Liver (tissue), 9 donors: ENCODE data around the gene CBFA2T2. TPM values are rescaled to one million over a fixed set of nuclear protein-coding genes. Genes with fewer than 3 reads are reported as not detected.

Experiments
- DNase-seq: peaks from one replicate; pipeline ENCODE4 v3.0.0-alpha.2; 2017; ENCODE audit warnings: low spot score
- H3K27ac ChIP-seq, 2 donors: one replicate each; pipeline ENCODE4 v1.7.0; 2013; ENCODE audit warnings: inconsistent platforms in 2 of 2, low read length in 2 of 2, control low read depth in 1 of 2, low read depth in 1 of 2, mild to moderate bottlenecking in 1 of 2
- H3K27me3 ChIP-seq, 4 donors: one replicate each; pipeline versions ENCODE4 v1.6.1 to v1.7.0; 2013; ENCODE audit warnings: low read length in 3 of 4, inconsistent platforms in 1 of 4, mild to moderate bottlenecking in 1 of 4, moderate library complexity in 1 of 4; ENCODE audit not compliant: control insufficient read depth in 4 of 4, insufficient read depth in 4 of 4
- H3K36me3 ChIP-seq, 4 donors: one replicate each; pipeline versions ENCODE4 v1.6.1 to v1.7.0; 2013; ENCODE audit warnings: low read length in 3 of 4, mild to moderate bottlenecking in 3 of 4, low read depth in 1 of 4, moderate library complexity in 1 of 4; ENCODE audit not compliant: control insufficient read depth in 4 of 4, insufficient read depth in 3 of 4
- H3K4me1 ChIP-seq, 4 donors: one replicate each; pipeline versions ENCODE4 v1.6.1 to v1.7.0; 2013; ENCODE audit warnings: low read length in 3 of 4, mild to moderate bottlenecking in 3 of 4, moderate library complexity in 1 of 4; ENCODE audit not compliant: control insufficient read depth in 4 of 4, insufficient read depth in 4 of 4
- H3K4me3 ChIP-seq, 3 donors: one replicate each; pipeline versions ENCODE4 v1.6.1 to v1.7.0; 2013; ENCODE audit warnings: low read length in 3 of 3, control low read depth in 1 of 3, low read depth in 1 of 3, mild to moderate bottlenecking in 1 of 3
- H3K9ac ChIP-seq, 2 donors: one replicate each; pipeline ENCODE4 v1.7.0; 2013; ENCODE audit warnings: low read length in 2 of 2, mild to moderate bottlenecking in 2 of 2, moderate library complexity in 2 of 2, control low read depth in 1 of 2, low read depth in 1 of 2
- H3K9me3 ChIP-seq, 4 donors: one replicate each; pipeline versions ENCODE4 v1.6.1 to v1.7.0; 2013; ENCODE audit warnings: low read length in 3 of 4; ENCODE audit not compliant: control insufficient read depth in 4 of 4
- EGR1 ChIP-seq, 2 donors: IDR thresholded peaks; 2 replicates each; pipeline ENCODE4 v1.6.1; 2016 to 2018; ENCODE audit warnings: antibody characterized with exemption in 2 of 2, low read depth in 2 of 2
- FOXA1 ChIP-seq: IDR thresholded peaks from 2 replicates; pipeline ENCODE4 v1.6.1; 2016; ENCODE audit warnings: antibody characterized with exemption
- FOXA2 ChIP-seq: IDR thresholded peaks from 2 replicates; pipeline ENCODE4 v1.6.1; 2016; ENCODE audit warnings: antibody characterized with exemption
- GABPA ChIP-seq, 2 donors: IDR thresholded peaks in 1 of 2; conservative IDR thresholded peaks in 1 of 2; 2 replicates each; pipeline ENCODE4 v1.6.1; 2016; ENCODE audit warnings: antibody characterized with exemption in 2 of 2, mild to moderate bottlenecking in 1 of 2, moderate library complexity in 1 of 2
- HNF4A ChIP-seq, 2 donors: conservative IDR thresholded peaks; 2 replicates each; pipeline ENCODE4 v1.6.1; 2016; ENCODE audit warnings: antibody characterized with exemption in 2 of 2, mild to moderate bottlenecking in 2 of 2
- HNF4G ChIP-seq: IDR thresholded peaks from 2 replicates; pipeline ENCODE4 v1.6.1; 2016; ENCODE audit warnings: antibody characterized with exemption
- NR2F2 ChIP-seq: IDR thresholded peaks from 2 replicates; pipeline ENCODE4 v1.6.1; 2016; ENCODE audit warnings: antibody characterized with exemption
- RAD21 ChIP-seq, 2 donors: IDR thresholded peaks; 2 replicates each; pipeline ENCODE4 v1.6.1; 2016; ENCODE audit warnings: antibody characterized with exemption in 2 of 2, mild to moderate bottlenecking in 2 of 2
- RXRA ChIP-seq, 2 donors: IDR thresholded peaks; 2 replicates each; pipeline ENCODE4 v1.6.1; 2017 to 2018; ENCODE audit warnings: antibody characterized with exemption in 2 of 2, mild to moderate bottlenecking in 1 of 2
- SP1 ChIP-seq: IDR thresholded peaks from 2 replicates; pipeline ENCODE4 v1.6.1; 2018; ENCODE audit warnings: antibody characterized with exemption, mild to moderate bottlenecking
- TAF1 ChIP-seq: conservative IDR thresholded peaks from 2 replicates; pipeline ENCODE4 v1.6.1; 2016; ENCODE audit warnings: antibody characterized with exemption, mild to moderate bottlenecking
- YY1 ChIP-seq: IDR thresholded peaks from 2 replicates; pipeline ENCODE4 v1.6.1; 2016; ENCODE audit warnings: antibody characterized with exemption, mild to moderate bottlenecking
- WGBS: extraction: QIAGEN DNeasy Blood & Tissue Kit; methylation state at CpG from one replicate; pipeline ENCODE4 v1.1.7; 2013; 5-methylcytosine and 5-hydroxymethylcytosine counted together
- polyA plus RNA-seq, 2 donors: library from polyadenylated mRNA; stranded (reverse) in 1 of 2; unstranded in 1 of 2; fragments of 200-250 nt in 1 of 2; fragments of >200 nt in 1 of 2; fragmentation: Nextera tagmentation in 1 of 2; extraction: Ambion mirVana in 1 of 2; gene quantifications; one replicate each; pipeline versions ENCODE4 v1.2.1 to v1.2.3, GENCODE V29; 2013 to 2015
- total RNA-seq, 2 donors: library from RNA; depleted of rRNA; stranded (reverse); fragments of >200 nt; gene quantifications; one replicate each; pipeline ENCODE4 v1.2.3, GENCODE V29; 2014
- TF ChIP-seq, protein P1 (sequence below): IDR thresholded peaks from 2 replicates; pipeline ENCODE4 v1.6.1; 2016; ENCODE audit warnings: antibody characterized with exemption, mild to moderate bottlenecking
- TF ChIP-seq, protein P2 (sequence below): IDR thresholded peaks from 2 replicates; pipeline ENCODE4 v1.6.1; 2016; ENCODE audit warnings: antibody characterized with exemption
- TF ChIP-seq, protein P3 (sequence below): IDR thresholded peaks from 2 replicates; pipeline ENCODE4 v1.6.1; 2016; ENCODE audit warnings: antibody characterized with exemption
- TF ChIP-seq, protein P4 (sequence below): fragments of 150-350 bp; IDR thresholded peaks from 2 replicates; pipeline ENCODE4 v1.5.1; 2017; ENCODE audit warnings: improper control_type of control experiment, low read depth, low read length; ENCODE audit not compliant: missing input control
- TF ChIP-seq, protein P5 (sequence below): IDR thresholded peaks from 2 replicates; pipeline ENCODE4 v1.6.1; 2016; ENCODE audit warnings: antibody characterized with exemption
- donor health status: healthy.
- donor health status: healthy.
- donor health status: healthy.
- donor health status: healthy.
- donor health status: healthy.

Gene CBFA2T2
- total and polyA plus RNA-seq, 4 donors, result 2.0 to 5.5 (median 5.3) TPM

DNA sequence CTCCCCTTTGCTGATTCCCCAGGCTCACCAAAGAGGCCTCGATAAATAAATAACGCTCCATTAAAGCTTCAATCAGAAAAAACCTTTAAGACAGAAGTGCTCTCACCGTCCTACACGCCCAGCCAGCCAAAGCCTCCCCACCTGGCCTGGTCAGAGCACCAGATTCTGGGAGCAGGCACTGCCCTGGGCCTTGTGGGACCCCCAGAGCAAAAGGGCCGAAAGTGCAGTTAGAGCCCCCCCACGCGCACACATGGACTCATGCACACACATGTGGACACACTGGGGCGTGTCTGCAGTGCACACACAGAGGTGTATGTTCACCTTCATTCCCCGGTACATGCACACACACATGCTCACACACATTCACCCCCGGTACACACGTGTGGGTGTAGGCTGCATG, 186.2 kb downstream of the CBFA2T2 start:
- H3K4me1 ChIP-seq, result peaks cover 7 to 20% (median 14%) of the 10 kb centered on the region in 4 donors
- no peak for DNase-seq

DNA sequence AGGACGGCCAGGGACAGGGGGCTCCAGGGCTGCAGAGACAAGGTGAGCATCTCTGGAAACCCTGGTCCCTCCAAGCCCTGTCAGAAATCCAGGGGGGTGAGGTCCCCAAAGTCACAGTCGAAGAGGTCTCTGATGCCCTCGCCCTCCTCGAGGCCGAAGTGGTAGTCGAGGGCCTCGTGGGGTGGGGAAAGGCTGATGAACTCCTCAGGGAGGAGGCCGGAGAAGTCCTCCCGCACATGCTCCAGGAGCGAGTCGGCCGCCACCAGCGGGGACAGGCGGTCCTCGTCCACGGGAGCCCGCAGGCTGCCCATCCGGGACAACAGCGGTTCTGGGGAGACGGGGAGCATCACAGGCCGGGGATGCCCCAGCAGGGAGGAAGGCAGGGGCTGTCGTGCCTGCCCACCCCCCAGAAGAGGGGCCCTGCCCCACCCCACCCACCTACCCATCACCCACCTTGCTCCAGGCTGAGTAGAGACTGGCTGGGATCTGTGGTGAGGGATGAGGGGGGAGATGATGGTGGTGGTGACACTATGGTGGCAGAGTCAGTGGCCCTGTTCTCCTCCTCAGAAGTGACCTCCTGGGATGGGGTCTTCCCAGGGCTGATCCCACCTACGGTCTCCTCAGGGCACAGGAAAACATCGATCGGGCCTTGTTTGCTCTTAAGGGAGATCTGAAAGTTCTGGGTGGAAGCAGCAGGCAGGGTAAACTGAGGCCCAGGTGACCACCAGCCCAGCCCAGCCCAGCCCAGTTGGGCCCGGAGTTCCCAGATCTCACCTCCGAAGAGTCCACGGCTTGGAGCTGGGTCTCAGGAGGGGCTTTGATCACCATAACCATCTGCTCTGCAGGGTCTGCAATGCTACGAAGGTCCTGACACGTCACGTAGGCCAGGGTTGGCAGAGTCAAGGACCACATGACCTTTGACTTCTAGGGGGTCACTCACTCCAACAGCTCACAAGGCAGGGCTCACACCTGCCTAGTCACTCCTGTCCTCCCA, 187.1 kb downstream of the CBFA2T2 start:
- TF ChIP-seq, protein P1, sequence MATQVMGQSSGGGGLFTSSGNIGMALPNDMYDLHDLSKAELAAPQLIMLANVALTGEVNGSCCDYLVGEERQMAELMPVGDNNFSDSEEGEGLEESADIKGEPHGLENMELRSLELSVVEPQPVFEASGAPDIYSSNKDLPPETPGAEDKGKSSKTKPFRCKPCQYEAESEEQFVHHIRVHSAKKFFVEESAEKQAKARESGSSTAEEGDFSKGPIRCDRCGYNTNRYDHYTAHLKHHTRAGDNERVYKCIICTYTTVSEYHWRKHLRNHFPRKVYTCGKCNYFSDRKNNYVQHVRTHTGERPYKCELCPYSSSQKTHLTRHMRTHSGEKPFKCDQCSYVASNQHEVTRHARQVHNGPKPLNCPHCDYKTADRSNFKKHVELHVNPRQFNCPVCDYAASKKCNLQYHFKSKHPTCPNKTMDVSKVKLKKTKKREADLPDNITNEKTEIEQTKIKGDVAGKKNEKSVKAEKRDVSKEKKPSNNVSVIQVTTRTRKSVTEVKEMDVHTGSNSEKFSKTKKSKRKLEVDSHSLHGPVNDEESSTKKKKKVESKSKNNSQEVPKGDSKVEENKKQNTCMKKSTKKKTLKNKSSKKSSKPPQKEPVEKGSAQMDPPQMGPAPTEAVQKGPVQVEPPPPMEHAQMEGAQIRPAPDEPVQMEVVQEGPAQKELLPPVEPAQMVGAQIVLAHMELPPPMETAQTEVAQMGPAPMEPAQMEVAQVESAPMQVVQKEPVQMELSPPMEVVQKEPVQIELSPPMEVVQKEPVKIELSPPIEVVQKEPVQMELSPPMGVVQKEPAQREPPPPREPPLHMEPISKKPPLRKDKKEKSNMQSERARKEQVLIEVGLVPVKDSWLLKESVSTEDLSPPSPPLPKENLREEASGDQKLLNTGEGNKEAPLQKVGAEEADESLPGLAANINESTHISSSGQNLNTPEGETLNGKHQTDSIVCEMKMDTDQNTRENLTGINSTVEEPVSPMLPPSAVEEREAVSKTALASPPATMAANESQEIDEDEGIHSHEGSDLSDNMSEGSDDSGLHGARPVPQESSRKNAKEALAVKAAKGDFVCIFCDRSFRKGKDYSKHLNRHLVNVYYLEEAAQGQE, result no peak
- TF ChIP-seq EGR1 (IDR thresholded peaks at IDR 0.05; ENCODE audit: low read depth in 2 of 2), result no peak
- TF ChIP-seq, protein P2, sequence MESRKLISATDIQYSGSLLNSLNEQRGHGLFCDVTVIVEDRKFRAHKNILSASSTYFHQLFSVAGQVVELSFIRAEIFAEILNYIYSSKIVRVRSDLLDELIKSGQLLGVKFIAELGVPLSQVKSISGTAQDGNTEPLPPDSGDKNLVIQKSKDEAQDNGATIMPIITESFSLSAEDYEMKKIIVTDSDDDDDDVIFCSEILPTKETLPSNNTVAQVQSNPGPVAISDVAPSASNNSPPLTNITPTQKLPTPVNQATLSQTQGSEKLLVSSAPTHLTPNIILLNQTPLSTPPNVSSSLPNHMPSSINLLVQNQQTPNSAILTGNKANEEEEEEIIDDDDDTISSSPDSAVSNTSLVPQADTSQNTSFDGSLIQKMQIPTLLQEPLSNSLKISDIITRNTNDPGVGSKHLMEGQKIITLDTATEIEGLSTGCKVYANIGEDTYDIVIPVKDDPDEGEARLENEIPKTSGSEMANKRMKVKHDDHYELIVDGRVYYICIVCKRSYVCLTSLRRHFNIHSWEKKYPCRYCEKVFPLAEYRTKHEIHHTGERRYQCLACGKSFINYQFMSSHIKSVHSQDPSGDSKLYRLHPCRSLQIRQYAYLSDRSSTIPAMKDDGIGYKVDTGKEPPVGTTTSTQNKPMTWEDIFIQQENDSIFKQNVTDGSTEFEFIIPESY, result no peak
- TF ChIP-seq, protein P3, sequence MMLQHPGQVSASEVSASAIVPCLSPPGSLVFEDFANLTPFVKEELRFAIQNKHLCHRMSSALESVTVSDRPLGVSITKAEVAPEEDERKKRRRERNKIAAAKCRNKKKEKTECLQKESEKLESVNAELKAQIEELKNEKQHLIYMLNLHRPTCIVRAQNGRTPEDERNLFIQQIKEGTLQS, result no peak
- TF ChIP-seq RAD21 (IDR thresholded peaks at IDR 0.05), result no peak
- no peak for TF ChIP-seq HNF4A (conservative IDR thresholded peaks at IDR 0.05)
- TF ChIP-seq, protein P4, sequence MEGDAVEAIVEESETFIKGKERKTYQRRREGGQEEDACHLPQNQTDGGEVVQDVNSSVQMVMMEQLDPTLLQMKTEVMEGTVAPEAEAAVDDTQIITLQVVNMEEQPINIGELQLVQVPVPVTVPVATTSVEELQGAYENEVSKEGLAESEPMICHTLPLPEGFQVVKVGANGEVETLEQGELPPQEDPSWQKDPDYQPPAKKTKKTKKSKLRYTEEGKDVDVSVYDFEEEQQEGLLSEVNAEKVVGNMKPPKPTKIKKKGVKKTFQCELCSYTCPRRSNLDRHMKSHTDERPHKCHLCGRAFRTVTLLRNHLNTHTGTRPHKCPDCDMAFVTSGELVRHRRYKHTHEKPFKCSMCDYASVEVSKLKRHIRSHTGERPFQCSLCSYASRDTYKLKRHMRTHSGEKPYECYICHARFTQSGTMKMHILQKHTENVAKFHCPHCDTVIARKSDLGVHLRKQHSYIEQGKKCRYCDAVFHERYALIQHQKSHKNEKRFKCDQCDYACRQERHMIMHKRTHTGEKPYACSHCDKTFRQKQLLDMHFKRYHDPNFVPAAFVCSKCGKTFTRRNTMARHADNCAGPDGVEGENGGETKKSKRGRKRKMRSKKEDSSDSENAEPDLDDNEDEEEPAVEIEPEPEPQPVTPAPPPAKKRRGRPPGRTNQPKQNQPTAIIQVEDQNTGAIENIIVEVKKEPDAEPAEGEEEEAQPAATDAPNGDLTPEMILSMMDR, result no peak
- no peak for TF ChIP-seq HNF4G
- TF ChIP-seq YY1, result no peak
- TF ChIP-seq FOXA1, result no peak
- no peak for TF ChIP-seq TAF1
- TF ChIP-seq RXRA (IDR thresholded peaks at IDR 0.05), result no peak
- no peak for TF ChIP-seq FOXA2
- TF ChIP-seq, protein P5, sequence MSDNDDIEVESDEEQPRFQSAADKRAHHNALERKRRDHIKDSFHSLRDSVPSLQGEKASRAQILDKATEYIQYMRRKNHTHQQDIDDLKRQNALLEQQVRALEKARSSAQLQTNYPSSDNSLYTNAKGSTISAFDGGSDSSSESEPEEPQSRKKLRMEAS, result no peak
- TF ChIP-seq NR2F2, result no peak
- TF ChIP-seq GABPA (IDR thresholded peaks at IDR 0.05 in 1 of 2, conservative IDR thresholded peaks at IDR 0.05 in 1 of 2), result no peak
- no peak for TF ChIP-seq SP1
- no peak for DNase-seq
- H3K9me3 ChIP-seq, result no peaks in the 10 kb centered on the region
- no peaks in the 10 kb centered on the region for H3K27me3 ChIP-seq
- H3K4me3 ChIP-seq, result no peak overlapping the region
- no peak overlapping the region for H3K9ac ChIP-seq
- no peak overlapping the region for H3K27ac ChIP-seq
- WGBS, result 95% methylated on average over 31 of the region's 31 CpGs
- H3K4me1 ChIP-seq, result peaks cover 7 to 18% (median 12%) of the 10 kb centered on the region in 4 donors
- H3K36me3 ChIP-seq, result no peaks in the 10 kb centered on the region

More for the DNA sequence above, 186.2 kb downstream of the CBFA2T2 start:
- TF ChIP-seq, protein P2, result no peak
- TF ChIP-seq HNF4A (conservative IDR thresholded peaks at IDR 0.05) (no peak), HNF4G (no peak)
- TF ChIP-seq, protein P3, result no peak
- Histone ChIP-seq H3K9me3 (no peaks in the 10 kb centered on the region), H3K27ac (no peak overlapping the region), H3K36me3 (no peaks in the 10 kb centered on the region), H3K9ac (no peak overlapping the region), H3K27me3 (no peaks in the 10 kb centered on the region), H3K4me3 (no peak overlapping the region)
- WGBS, result 95% methylated on average over 11 of the region's 11 CpGs
